OCI-LY1 (cell line): ENCODE results near the gene ZBTB20.

Source experiments
- EZH2 ChIP-seq: fragments of 200-600 bp; sonication (generic), shearing (Covaris generic); IDR thresholded peaks from 2 replicates; pipeline ENCODE4 v1.8.0; 2017; ENCODE audit warnings: borderline replicate concordance, mixed run types, mild to moderate bottlenecking, antibody characterized with exemption, low read length, moderate library complexity, mixed read lengths
- TF ChIP-seq, protein P1 (sequence below): fragments of 200-600 bp; sonication (generic), shearing (Covaris generic); IDR thresholded peaks from 2 replicates; pipeline ENCODE4 v1.5.1; 2017; ENCODE audit warnings: mild to moderate bottlenecking, antibody characterized with exemption, low read length, moderate library complexity, mixed read lengths

DNA sequence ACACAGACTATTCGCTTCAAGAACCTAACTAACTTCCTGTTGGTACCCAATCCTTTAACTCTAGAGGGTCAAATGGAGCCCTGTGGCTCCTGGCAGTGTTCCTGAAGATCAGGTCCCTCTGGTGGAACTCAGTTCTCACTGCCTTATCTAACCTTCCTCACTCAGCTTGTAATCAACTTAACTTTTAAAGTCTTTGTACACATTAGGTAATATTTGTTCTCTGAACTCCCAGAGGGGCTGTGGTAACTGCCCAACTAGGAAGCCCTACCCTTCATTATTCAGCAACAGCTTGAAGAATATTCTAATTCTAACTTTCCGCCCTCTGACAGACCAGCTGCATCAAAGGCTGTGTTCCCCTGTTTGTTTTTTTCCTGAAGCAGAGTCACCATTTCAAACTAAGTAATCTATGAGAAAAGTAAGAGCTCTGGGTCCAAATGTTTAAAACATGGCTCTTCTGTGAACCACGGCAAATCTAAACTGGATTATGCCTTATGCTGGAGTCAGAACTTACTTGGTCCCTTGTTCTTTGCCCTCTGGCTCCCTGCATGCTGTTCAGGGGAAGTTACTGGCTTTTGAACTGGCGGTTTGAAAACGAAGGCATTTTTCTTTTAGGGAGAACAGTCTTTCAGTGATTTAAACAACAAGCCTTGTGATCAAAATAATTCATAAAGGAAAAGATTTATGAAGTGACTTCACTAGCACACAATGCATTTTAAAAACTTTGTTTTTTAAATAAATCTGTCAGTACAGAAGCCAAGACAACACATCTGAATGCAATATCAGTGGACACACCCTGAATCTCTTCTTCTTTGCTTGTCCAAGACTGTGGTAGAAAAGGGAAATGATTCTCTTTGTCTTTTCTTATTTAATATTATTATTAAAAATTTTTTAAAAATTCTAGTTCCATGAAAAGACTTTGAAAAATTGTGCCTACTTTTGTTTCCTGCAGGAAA lies 487.7 kb downstream of the ZBTB20 start:
- TF ChIP-seq, protein P1, sequence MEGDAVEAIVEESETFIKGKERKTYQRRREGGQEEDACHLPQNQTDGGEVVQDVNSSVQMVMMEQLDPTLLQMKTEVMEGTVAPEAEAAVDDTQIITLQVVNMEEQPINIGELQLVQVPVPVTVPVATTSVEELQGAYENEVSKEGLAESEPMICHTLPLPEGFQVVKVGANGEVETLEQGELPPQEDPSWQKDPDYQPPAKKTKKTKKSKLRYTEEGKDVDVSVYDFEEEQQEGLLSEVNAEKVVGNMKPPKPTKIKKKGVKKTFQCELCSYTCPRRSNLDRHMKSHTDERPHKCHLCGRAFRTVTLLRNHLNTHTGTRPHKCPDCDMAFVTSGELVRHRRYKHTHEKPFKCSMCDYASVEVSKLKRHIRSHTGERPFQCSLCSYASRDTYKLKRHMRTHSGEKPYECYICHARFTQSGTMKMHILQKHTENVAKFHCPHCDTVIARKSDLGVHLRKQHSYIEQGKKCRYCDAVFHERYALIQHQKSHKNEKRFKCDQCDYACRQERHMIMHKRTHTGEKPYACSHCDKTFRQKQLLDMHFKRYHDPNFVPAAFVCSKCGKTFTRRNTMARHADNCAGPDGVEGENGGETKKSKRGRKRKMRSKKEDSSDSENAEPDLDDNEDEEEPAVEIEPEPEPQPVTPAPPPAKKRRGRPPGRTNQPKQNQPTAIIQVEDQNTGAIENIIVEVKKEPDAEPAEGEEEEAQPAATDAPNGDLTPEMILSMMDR: no peak
- TF ChIP-seq EZH2: no peak
